Fibroblast of lung (primary cell): ENCODE results near the gene GINS1. TPM values are rescaled to one million over a fixed set of nuclear protein-coding genes. Genes with fewer than 3 reads are reported as not detected.
A peak's percentile ranks its signal among the peaks of the same experiment; 100 is the strongest.

Experiments used
- DNase-seq, 2 donors: peaks; one replicate each; pipeline versions ENCODE4 v3.0.0 to v3.0.0-alpha.2; 2010; ENCODE audit warnings: low read depth in 2 of 2
- H2AFZ ChIP-seq: 2 replicates; pipeline ENCODE4 v1.5.1; 2012; ENCODE audit warnings: low read length, control low read depth, inconsistent platforms
- H3K27ac ChIP-seq: 2 replicates; pipeline ENCODE4 v1.5.1; 2011; ENCODE audit warnings: low read length, control low read depth; ENCODE audit not compliant: insufficient read depth
- H3K27me3 ChIP-seq: 2 replicates; pipeline ENCODE4 v1.5.1; 2011; ENCODE audit warnings: mild to moderate bottlenecking, low read length; ENCODE audit not compliant: control insufficient read depth, insufficient read depth
- H3K36me3 ChIP-seq: 2 replicates; pipeline ENCODE4 v1.5.1; 2011; ENCODE audit warnings: low read length; ENCODE audit not compliant: control insufficient read depth, insufficient read depth
- H3K4me1 ChIP-seq: 2 replicates; pipeline ENCODE4 v1.5.1; 2011; ENCODE audit warnings: low read length; ENCODE audit not compliant: control insufficient read depth, insufficient read depth; ENCODE audit errors: extremely low read depth
- H3K4me2 ChIP-seq: 2 replicates; pipeline ENCODE4 v1.5.1; 2011; ENCODE audit warnings: low read length, control low read depth; ENCODE audit not compliant: insufficient read depth; ENCODE audit errors: extremely low read depth
- H3K4me3 ChIP-seq, 4 experiments: fragments of 200-600 bp in 1 of 4; sonication (generic) in 1 of 4; replicated peaks in 1 of 4; 2 replicates each; pipeline ENCODE4 v1.5.1; 2011 to 2016; ENCODE audit warnings: low read length in 4 of 4, low read depth in 3 of 4, mild to moderate bottlenecking in 3 of 4, control low read depth in 2 of 4, inconsistent platforms in 1 of 4, mixed read lengths in 1 of 4; ENCODE audit not compliant: insufficient read depth in 1 of 4; ENCODE audit errors: control extremely low read depth in 1 of 4
- H3K79me2 ChIP-seq: 2 replicates; pipeline ENCODE4 v1.5.1; 2012; ENCODE audit warnings: mild to moderate bottlenecking, low read length, inconsistent platforms; ENCODE audit not compliant: control insufficient read depth, insufficient read depth
- H3K9ac ChIP-seq: 2 replicates; pipeline ENCODE4 v1.5.1; 2011; ENCODE audit warnings: mild to moderate bottlenecking, low read length, control low read depth; ENCODE audit not compliant: insufficient read depth
- H3K9me3 ChIP-seq: 2 replicates; pipeline ENCODE4 v1.5.1; 2012; ENCODE audit warnings: low read depth, low read length; ENCODE audit not compliant: control insufficient read depth, insufficient read depth
- H4K20me1 ChIP-seq: 2 replicates; pipeline ENCODE4 v1.5.1; 2011; ENCODE audit warnings: low read length; ENCODE audit not compliant: control insufficient read depth, insufficient read depth; ENCODE audit errors: extremely low read depth
- CTCF ChIP-seq, 2 donors: IDR thresholded peaks in 1 of 2; conservative IDR thresholded peaks in 1 of 2; 1 replicate in 1 of 2; 2 replicates in 1 of 2; pipeline ENCODE4 v1.5.1; 2011 to 2012; ENCODE audit warnings: low read length in 2 of 2, control low read depth in 1 of 2, inconsistent platforms in 1 of 2, low read depth in 1 of 2, mild to moderate bottlenecking in 1 of 2
- EZH2 ChIP-seq: IDR thresholded peaks from 2 replicates; pipeline ENCODE4 v1.5.1; 2012; ENCODE audit warnings: low read length, control low read depth, mild to moderate bottlenecking; ENCODE audit errors: missing control alignments
- polyA plus RNA-seq, 2 donors: library from polyadenylated mRNA; depleted of rRNA in 1 of 2; stranded (reverse) in 1 of 2; unstranded in 1 of 2; fragments of >200 nt; gene quantifications; 2 replicates each; pipeline ENCODE4 v1.2.1, GENCODE V29; 2011 to 2012; ENCODE audit warnings: missing spikeins in 1 of 2
- total RNA-seq: library from RNA; depleted of rRNA; stranded (reverse); fragments of >200 nt; gene quantifications from 2 replicates; pipeline ENCODE4 v1.2.1, GENCODE V29; 2014

Gene GINS1
- total and polyA plus RNA-seq, 2 donors (not counting 1 experiment from before 2014, with no cell fraction given) = 3.0 to 5.6 TPM

GRCh38 chr20:25389401-25389857 is 18.0 kb upstream of the GINS1 start:
- H3K4me1 ChIP-seq = no peaks in the 10 kb centered on the region
- H3K36me3 ChIP-seq = peaks cover 2% of the 10 kb centered on the region
- peak overlapping the region; percentile 90 to 95 (median 92) for H3K4me3 ChIP-seq
- H3K27ac ChIP-seq = peak overlapping the region; percentile 88
- DNase-seq = peak; percentile 58 to 61
- H2AFZ ChIP-seq = peak overlapping the region; percentile 69
- peak overlapping the region; percentile 92 for H3K4me2 ChIP-seq
- H3K9ac ChIP-seq = peak overlapping the region; percentile 83
- H3K27me3 ChIP-seq = no peaks in the 10 kb centered on the region
- H4K20me1 ChIP-seq = no peaks in the 10 kb centered on the region
- no peak for TF ChIP-seq CTCF (conservative IDR thresholded peaks at IDR 0.05 in 1 of 2, IDR thresholded peaks at IDR 0.05 in 1 of 2; ENCODE audit: low read depth in 1 of 2, low read length in 2 of 2)
- no peak for TF ChIP-seq EZH2
- H3K9me3 ChIP-seq = no peaks in the 10 kb centered on the region
- H3K79me2 ChIP-seq = peaks cover 52% of the 10 kb centered on the region

GRCh38 chr20:25389858-25390537 is 17.5 kb upstream of the GINS1 start:
- Histone ChIP-seq H2AFZ (peak overlapping the region; percentile 69), H3K9ac (peak overlapping the region; percentile 83), H4K20me1 (no peaks in the 10 kb centered on the region), H3K4me3 (peak overlapping the region; percentile 90 to 95 (median 92)), H3K4me1 (no peaks in the 10 kb centered on the region), H3K27ac (peak overlapping the region; percentile 88), H3K36me3 (peaks cover 2% of the 10 kb centered on the region), H3K79me2 (peaks cover 47% of the 10 kb centered on the region), H3K9me3 (no peaks in the 10 kb centered on the region), H3K27me3 (no peaks in the 10 kb centered on the region), H3K4me2 (peak overlapping the region; percentile 92)
- peak in 1 of 2 donors; percentile 26 for DNase-seq
- no peak for TF ChIP-seq EZH2
- TF ChIP-seq CTCF (conservative IDR thresholded peaks at IDR 0.05 in 1 of 2, IDR thresholded peaks at IDR 0.05 in 1 of 2; ENCODE audit: low read depth in 1 of 2, low read length in 2 of 2) = no peak

- Histone ChIP-seq H3K4me2 (peak within 1 kb of the TSS; percentile 92), H3K4me1 (no peaks in the 10 kb centered on the region), H3K27me3 (no peaks in the 10 kb centered on the region), H2AFZ (peak within 1 kb of the TSS; percentile 74), H3K4me3 (peak within 1 kb of the TSS; percentile 90 to 95 (median 92)), H3K79me2 (peaks cover 41% of the 10 kb centered on the region), H3K9ac (peak within 1 kb of the TSS; percentile 83), H3K27ac (peak within 1 kb of the TSS; percentile 88), H4K20me1 (no peaks in the 10 kb centered on the region), H3K36me3 (peaks cover 2% of the 10 kb centered on the region), H3K9me3 (no peaks in the 10 kb centered on the region)
- no peak for TF ChIP-seq CTCF (conservative IDR thresholded peaks at IDR 0.05 in 1 of 2, IDR thresholded peaks at IDR 0.05 in 1 of 2; ENCODE audit: low read depth in 1 of 2, low read length in 2 of 2)
- no peak for TF ChIP-seq EZH2
- DNase-seq = peak; percentile 95 to 96
These were observed 16.6 kb upstream of the GINS1 start, which contains the start of gene ABHD12 for GRCh38 chr20:25390538-25391528. Gene ABHD12 (minus strand): TSS chr20:25390835. CDS start chr20:25390703, 132 bp downstream.
